A673 (cell line): Measurements from ENCODE around the gene APCDD1L. TPM values are rescaled to one million over a fixed set of nuclear protein-coding genes. Genes with fewer than 3 reads are reported as not detected.
A peak's percentile ranks its signal among the peaks of the same experiment; 100 is the strongest.

Source experiments
- BruUV-seq: library from RNA; stranded (reverse); fragments of 400-500 nt; replicated peaks from 2 replicates; lab custom pipeline; 2021; lab: Mats Ljungman, UMichigan
- CTCF ChIA-PET: fragments of 300-600 bp; sonication (Branson Sonifier 250); formaldehyde crosslinking; loops from one replicate; lab custom pipeline; 2022; ENCODE audit warnings: antibody characterized with exemption; lab: Charles Lee
- POLR2A ChIA-PET: fragments of 300-600 bp; sonication (Branson Sonifier 250); formaldehyde crosslinking; loops from one replicate; lab custom pipeline; 2022; ENCODE audit warnings: antibody characterized with exemption; ENCODE audit not compliant: low non-redundant PET; lab: Charles Lee
- DNase-seq: peaks from one replicate; pipeline ENCODE4 v3.0.0-alpha.2; 2015; ENCODE audit warnings: low spot score
- H3K27ac ChIP-seq: fragments of 200-600 bp; sonication (generic); 2 replicates; pipeline ENCODE4 v1.5.1; 2016; ENCODE audit warnings: mixed run types, low read depth, mild to moderate bottlenecking, mixed read lengths, antibody characterized with exemption, low read length; ENCODE audit not compliant: poor library complexity, severe bottlenecking
- H3K27me3 ChIP-seq: fragments of 200-600 bp; sonication (generic); replicated peaks from 2 replicates; pipeline ENCODE4 v1.6.1; 2017; ENCODE audit warnings: mixed run types, low read depth, mild to moderate bottlenecking, mixed read lengths, antibody characterized with exemption, low read length; ENCODE audit not compliant: insufficient read depth, poor library complexity
- H3K36me3 ChIP-seq: fragments of 200-600 bp; sonication (generic); 2 replicates; pipeline ENCODE4 v1.6.1; 2016; ENCODE audit warnings: mixed run types, mild to moderate bottlenecking, mixed read lengths, antibody characterized with exemption, low read length; ENCODE audit not compliant: insufficient read depth, poor library complexity, severe bottlenecking
- H3K4me1 ChIP-seq: fragments of 200-600 bp; sonication (generic); 2 replicates; pipeline ENCODE4 v1.6.1; 2017; ENCODE audit warnings: mixed run types, mild to moderate bottlenecking, mixed read lengths, antibody characterized with exemption, low read length; ENCODE audit not compliant: insufficient read depth, poor library complexity, severe bottlenecking
- H3K4me3 ChIP-seq: fragments of 200-600 bp; sonication (generic); 2 replicates; pipeline ENCODE4 v1.5.1; 2016; ENCODE audit warnings: low read depth, mixed run types, mild to moderate bottlenecking, mixed read lengths, low read length; ENCODE audit not compliant: poor library complexity, severe bottlenecking
- H3K9me3 ChIP-seq: fragments of 200-600 bp; sonication (generic); 2 replicates; pipeline ENCODE4 v1.6.1; 2016; ENCODE audit warnings: mixed run types, low read depth, mild to moderate bottlenecking, mixed read lengths, antibody characterized with exemption, low read length; ENCODE audit not compliant: poor library complexity, severe bottlenecking
- EZH2 ChIP-seq: fragments of 200-600 bp; sonication (generic); IDR thresholded peaks from 2 replicates; pipeline ENCODE4 v1.6.1; 2017; ENCODE audit warnings: borderline replicate concordance, low read depth, mild to moderate bottlenecking, mixed read lengths, antibody characterized with exemption, low read length; ENCODE audit not compliant: poor library complexity, severe bottlenecking
- intact Hi-C: fragments of 100-400 bp; cut with micrococcal nuclease; formaldehyde crosslinking; loops from one replicate; pipeline ENCODE4 v1.10.0; 2022; ENCODE audit not compliant: unreplicated experiment
- total RNA-seq: library from RNA; stranded (reverse); gene quantifications from 2 replicates; pipeline ENCODE4 v1.2.3, GENCODE V29; 2021
- TF ChIP-seq, protein P1 (sequence below): fragments of 300-800, 200-600 bp; sonication (generic); conservative IDR thresholded peaks from 2 replicates; pipeline ENCODE4 v1.5.1; 2017; ENCODE audit warnings: low read depth, mild to moderate bottlenecking, antibody characterized with exemption, low read length, moderate library complexity, mixed read lengths

APCDD1L gene
- total RNA-seq, 1 experiment from 2014 or later = not detected

DNA sequence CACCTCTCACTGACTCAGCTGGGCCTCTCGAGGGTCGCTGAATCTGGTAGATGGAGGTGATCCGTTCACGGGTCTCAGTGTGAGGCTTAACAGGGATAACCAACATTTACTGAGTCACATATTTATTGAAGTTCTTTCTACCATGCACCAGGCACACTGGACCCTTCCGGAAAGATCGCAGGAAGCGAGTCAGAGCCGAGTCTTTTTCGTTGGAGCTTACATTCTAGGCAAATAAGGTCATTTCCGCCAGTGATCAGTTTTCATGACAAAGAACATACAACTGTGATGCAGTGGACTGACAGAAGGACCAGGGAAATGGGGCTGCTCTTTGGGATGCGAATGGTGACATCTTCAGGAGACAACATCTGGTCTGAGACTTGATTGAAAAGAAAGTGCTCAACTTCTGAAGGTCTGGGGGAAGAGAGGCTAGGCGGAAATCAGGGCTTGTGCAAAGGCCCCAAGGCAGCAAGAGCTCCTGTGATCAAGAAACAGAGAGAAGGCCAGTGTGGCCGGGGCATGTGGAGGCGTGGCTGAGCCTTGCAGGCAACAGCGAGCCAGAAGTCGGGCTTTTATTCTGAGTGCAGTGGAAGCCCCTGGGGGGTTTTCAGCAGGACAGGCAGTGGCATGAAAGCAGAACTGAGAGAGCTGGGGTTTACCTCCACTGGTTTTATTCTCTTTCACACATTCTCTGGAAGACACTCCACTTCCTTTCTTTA is 56.7 kb downstream of the APCDD1L start:
- intact Hi-C loops = no loop called here
- DNase-seq = peak; percentile 14
- POLR2A ChIA-PET = no interaction called here

DNA sequence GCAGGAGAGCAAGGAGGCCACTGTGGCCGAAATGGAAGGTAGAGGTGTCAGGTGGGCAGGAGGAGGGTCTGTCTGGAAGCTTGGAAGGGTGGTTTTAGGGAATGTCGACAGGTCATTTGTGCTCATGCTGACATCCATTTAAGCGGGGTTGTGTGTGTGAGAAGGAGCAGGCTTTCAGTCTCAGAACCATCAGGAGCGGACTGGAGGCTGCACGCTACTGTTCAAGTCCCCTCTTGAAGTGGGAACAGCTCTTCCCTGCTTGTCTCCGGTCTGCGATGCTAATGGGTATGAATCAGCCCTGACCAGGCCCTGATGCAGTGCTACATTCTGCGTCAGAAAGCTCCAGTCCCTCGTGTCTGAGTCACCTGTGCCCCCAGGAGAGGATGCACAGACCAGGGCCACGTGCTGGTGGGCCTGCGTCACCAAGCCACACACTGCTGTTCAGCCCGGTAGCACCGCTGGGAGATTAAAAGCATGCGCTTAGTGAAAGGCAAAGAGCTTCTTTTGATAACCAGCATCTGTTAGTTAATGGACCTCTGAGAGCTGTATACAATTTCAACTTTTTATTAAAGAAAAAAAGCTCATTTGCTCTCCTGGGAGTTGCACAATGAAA is 58.0 kb downstream of the APCDD1L start:
- Histone ChIP-seq H3K27me3 (no peaks in the 10 kb centered on the region), H3K4me1 (peaks cover 15% of the 10 kb centered on the region), H3K9me3 (no peaks in the 10 kb centered on the region), H3K4me3 (no peak overlapping the region), H3K27ac (no peak overlapping the region), H3K36me3 (no peaks in the 10 kb centered on the region)
- intact Hi-C loops = no loop called here
- POLR2A ChIA-PET = no interaction called here
- no peak for DNase-seq
- BruUV-seq = no TSS peak
- TF ChIP-seq, protein P1, sequence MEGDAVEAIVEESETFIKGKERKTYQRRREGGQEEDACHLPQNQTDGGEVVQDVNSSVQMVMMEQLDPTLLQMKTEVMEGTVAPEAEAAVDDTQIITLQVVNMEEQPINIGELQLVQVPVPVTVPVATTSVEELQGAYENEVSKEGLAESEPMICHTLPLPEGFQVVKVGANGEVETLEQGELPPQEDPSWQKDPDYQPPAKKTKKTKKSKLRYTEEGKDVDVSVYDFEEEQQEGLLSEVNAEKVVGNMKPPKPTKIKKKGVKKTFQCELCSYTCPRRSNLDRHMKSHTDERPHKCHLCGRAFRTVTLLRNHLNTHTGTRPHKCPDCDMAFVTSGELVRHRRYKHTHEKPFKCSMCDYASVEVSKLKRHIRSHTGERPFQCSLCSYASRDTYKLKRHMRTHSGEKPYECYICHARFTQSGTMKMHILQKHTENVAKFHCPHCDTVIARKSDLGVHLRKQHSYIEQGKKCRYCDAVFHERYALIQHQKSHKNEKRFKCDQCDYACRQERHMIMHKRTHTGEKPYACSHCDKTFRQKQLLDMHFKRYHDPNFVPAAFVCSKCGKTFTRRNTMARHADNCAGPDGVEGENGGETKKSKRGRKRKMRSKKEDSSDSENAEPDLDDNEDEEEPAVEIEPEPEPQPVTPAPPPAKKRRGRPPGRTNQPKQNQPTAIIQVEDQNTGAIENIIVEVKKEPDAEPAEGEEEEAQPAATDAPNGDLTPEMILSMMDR = no peak
- TF ChIP-seq EZH2 = no peak
- CTCF ChIA-PET = interaction anchor here (0.9 kb wide), 1 partner anchor 10 kb away, joined by 3 read pairs; no protein-coding TSS in a partner anchor

More for the DNA sequence above, 56.7 kb downstream of the APCDD1L start:
- no peaks in the 10 kb centered on the region for H3K9me3 ChIP-seq
- H3K36me3 ChIP-seq = no peaks in the 10 kb centered on the region
- H3K27ac ChIP-seq = no peak overlapping the region
- H3K4me3 ChIP-seq = no peak overlapping the region
- TF ChIP-seq, protein P1 = no peak
- no peak for TF ChIP-seq EZH2
- peaks cover 15% of the 10 kb centered on the region for H3K4me1 ChIP-seq
- CTCF ChIA-PET = no interaction called here
- BruUV-seq = no TSS peak
- H3K27me3 ChIP-seq = no peaks in the 10 kb centered on the region

DNA sequence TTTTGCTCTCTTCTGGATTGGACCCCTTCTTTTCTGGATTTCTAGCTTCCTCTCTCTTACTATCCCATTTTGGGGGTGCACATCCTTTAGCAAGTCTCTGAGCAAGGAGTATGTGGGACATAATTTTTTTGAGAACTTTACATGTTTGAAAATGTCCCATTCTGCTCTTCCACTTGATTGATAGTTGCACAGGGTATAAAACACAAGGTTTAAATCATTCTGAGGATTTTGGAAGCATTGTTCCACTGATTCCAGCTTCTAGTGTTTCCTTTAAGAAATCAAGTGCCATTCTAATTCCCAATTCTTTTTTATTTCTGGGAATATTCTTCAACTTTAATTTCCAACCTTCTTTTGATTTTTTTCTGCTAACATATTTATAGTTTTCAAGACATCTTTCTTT is 60.7 kb downstream of the APCDD1L start:
- BruUV-seq = no TSS peak
- TF ChIP-seq, protein P1 = no peak
- no peak for TF ChIP-seq EZH2
- Histone ChIP-seq H3K4me1 (peaks cover 9% of the 10 kb centered on the region), H3K27me3 (no peaks in the 10 kb centered on the region), H3K4me3 (no peak overlapping the region), H3K36me3 (no peaks in the 10 kb centered on the region), H3K9me3 (no peaks in the 10 kb centered on the region), H3K27ac (no peak overlapping the region)
- CTCF ChIA-PET = interaction anchor here (0.6 kb wide), 1 partner anchor 77 kb away, joined by 5 read pairs; no protein-coding TSS in a partner anchor
- POLR2A ChIA-PET = no interaction called here
- intact Hi-C loops = no loop called here
- DNase-seq = no peak
